Hematopoietic multipotent progenitor cell treated with erythropoietin and hydrocortisone succinate and interleukin-3 and kit ligand, for 4 days (in vitro differentiated cells): ENCODE data around the gene DNAH11.
A peak's percentile ranks its signal among the peaks of the same experiment; 100 is the strongest.
"Not testable (repeated sequence)": the region's sequence is repeated elsewhere in the genome, so short reads cannot be mapped to it uniquely, and the experiment has no call there.

Experiments used
- DNase-seq: peaks from one replicate; pipeline ENCODE4 v3.0.0-alpha.2; 2015

DNAH11 gene

DNA sequence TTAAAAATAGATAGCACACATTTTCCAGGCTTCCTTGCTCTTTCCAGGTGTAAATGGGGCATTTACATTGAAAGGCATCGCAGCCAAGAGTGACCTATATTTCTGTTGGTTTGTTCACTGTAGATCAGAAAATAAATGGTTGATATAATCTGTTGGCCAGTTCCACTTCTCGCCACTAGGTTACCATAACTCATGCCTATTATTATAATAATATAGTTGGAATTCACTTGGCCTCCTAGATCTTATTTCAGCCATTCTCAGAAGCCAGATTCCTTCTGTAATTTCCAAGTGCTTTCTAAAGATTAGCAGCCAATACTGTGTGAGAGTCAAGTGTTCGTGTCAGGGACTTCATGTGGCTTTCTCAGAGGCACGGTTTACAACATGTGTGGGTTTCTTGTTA is 179.5 kb downstream of the DNAH11 start:
- DNase-seq: peak; percentile 1

DNA sequence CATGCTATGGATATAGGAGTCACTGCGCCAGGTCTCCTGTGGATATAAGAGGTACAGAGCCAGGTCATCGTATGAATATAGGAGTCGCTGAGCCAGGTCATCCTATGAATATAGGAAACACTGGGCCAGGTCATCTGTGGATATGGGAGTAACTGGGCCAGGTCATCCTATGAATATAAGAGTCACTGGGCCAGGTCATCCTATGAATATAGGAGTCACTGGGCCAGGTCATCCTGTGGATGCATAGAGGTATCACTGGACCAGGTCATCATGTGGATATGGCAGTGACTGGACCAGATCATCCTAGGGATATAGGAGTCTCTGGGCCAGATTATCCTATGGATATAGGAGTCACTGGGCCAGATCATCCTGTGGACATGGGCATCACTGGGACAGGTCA is 181.7 kb downstream of the DNAH11 start:
- no peak for DNase-seq

DNA sequence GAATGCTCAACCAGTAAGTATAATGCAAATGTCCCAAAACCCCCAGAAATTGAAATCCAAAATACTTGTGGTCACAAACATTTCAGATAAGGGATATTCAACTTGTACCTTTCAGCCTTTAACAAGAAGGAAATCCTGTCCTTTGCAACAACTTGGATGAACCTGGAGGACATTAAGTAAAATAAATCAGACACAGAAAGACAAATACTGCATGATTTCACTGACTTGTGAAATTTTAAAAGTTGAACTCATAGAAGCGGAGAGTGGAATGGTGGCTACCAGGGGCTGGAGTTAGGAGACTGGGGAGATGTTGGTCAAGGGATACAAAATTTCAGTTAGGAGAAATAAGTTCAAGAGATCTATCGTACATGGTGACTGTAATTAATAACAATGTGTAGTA is 187.6 kb downstream of the DNAH11 start:
- DNase-seq: no peak

DNA sequence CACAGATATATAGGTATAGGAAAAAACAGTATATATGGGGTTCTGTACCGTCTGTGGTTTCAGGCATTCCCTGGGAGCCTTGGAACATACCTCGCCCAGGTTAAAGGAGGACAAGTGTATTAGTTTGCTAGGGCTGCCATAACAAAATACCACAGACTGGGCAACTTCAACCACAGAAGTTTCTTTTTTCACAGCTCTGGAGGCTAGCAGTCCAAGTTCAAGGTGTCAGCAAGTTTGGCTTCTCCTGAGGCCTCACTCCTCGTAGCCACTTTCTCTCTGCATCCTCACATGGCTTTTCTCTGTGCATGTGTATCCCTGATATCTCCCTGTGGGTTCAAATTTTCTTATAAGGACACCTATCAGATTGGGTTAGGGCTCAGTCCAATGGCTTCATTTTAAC is 189.1 kb downstream of the DNAH11 start:
- no peak for DNase-seq

DNA sequence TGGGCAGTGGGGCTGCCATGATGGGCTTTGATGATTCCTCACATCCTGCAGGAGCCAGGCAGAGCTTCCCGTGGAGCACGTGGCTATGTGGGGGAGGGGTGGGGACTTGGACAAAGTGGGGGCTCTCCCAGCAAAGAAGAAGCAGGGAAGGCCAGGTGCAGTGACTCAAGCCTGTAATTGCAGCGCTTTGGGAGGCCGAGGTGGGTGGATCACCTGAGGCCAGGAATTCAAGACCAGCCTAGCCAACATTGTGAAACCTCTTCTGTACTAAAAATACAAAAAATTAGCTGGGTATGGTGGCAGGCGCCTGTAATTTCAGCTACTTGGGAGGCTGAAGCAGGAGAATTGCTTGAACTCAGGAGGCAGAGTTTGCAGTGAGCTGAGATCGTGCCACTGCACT is 190.1 kb downstream of the DNAH11 start:
- DNase-seq: not testable (repeated sequence)

DNA sequence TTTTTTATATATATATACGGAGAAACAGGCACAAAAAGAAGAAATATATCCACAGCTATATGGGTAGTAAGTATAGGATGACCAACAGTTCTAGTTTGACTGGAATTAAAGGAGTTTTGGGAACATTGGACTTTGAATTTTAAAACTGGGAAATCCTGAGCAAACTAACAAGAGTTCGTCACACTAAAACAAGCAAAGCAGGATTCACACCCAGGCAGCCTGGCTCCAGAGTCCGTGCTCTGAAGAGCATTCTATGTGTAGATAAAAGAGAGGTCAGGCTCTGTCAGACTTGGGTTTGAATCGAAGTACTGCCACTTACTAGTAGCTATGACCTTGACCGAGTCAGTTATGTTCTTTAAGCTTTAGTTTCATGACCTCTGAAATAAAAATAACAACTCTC is 191.0 kb downstream of the DNAH11 start:
- DNase-seq: no peak

DNA sequence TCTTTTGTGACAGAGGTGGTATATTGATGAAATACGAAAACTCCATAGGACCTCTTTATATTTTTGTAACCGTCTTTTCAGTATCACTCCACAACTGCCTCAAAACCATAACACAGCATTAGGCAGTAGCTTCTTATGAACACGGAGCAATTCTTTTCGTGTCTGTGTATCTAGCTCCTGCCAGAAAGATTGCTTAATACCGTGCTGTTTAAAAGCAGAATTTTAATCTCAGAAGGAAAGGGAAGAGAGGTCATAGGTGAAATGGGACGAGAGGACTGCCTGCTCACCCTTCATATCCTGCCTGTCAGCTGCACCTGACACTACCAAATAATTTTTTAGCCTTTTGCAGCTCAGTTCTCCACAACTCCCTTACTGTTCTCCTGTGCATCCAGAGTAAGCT is 200.7 kb downstream of the DNAH11 start:
- no peak for DNase-seq

DNA sequence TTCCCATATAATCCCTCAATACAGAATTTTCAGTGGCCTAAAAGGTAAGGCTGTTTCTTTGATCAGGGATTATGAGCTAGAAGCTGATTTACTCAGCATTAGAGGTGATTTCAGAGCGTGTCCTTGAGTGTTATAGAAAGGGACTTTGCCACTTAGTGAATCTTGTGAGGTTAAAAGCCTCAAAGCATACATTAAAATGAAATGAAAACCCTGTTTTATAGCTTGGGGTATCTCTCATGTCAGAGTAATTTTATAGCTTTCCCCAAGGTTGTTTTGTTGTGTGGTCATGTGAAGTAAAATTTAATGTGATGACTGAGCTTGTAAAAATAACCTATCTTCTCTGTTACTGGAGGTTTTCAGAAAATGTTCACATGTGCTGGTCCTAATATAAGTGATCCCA is 204.1 kb downstream of the DNAH11 start:
- no peak for DNase-seq

DNA sequence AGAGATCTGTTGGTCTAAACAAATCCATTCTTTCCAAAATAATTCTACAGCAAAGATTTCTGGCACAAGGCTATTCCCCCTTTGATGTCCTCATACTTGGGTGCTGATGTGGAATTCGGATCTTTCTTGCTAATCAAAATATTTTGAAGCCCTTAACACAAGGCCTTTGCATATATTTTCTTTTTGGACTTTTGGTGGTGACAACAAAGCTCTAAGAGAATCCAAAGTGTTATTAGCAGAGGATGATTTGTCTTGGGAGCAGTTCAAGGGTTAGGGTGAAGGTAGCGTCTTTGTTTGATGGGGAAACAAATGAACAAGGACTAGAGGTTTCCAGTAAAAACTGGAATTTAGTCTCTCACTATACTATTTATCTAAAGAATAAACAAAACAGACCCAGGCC is 205.0 kb downstream of the DNAH11 start:
- no peak for DNase-seq

DNA sequence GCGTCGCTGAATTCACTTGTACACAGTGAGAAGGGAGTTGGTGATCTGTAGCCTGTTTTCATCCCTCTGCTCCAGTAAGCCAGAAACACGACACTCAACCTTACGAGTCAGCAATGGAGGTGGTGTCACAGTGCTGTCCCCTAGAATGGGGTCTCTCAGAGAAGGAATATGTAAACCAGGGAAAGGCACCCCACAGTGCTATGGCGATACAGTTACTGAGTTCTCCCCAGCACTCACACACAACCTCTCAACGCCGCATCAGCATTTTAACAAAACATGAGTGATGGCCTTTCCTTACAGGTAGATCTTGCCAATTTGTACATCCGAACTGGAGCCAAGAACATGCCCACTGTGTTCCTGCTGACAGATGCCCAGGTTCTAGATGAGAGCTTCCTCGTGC is 206.5 kb downstream of the DNAH11 start:
- DNase-seq: no peak

DNA sequence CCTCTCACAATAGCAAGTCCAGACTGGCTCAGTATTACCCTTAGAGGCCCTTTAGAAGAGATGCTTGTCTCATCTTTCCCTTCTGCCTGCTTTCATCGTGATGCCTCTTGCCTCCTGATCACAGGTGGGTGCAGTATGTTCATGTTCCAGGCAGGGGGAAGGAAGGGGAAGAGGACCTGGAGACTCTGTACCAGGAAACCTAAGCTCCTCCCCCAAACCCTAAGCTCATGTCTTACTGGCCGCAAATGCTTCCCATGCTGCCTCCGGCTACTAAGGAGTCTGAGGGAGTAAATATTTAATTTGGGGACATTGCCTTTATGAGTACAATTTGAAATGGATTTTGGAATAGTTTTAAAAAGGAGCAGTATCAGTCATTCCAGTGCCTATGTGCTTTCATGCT is 210.2 kb downstream of the DNAH11 start:
- DNase-seq: no peak

DNA sequence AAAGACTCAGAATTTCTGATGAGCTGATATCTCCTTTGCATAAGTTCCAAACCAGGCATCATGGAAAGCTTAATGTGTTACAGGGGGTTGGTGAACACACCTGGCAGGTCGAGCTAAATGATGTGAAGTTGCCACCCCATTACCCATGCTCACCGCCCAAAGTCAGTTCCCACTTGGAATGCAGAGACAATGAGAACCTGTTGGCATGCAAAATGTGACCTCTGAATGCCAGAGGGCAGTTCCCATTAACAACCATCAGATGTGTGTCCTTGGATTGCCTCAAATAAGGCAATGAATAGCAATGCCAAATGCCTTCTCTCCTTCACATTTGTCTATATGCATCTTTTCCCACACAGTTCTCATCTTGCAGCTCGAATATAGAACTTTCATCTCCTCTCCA is 212.1 kb downstream of the DNAH11 start:
- no peak for DNase-seq

DNA sequence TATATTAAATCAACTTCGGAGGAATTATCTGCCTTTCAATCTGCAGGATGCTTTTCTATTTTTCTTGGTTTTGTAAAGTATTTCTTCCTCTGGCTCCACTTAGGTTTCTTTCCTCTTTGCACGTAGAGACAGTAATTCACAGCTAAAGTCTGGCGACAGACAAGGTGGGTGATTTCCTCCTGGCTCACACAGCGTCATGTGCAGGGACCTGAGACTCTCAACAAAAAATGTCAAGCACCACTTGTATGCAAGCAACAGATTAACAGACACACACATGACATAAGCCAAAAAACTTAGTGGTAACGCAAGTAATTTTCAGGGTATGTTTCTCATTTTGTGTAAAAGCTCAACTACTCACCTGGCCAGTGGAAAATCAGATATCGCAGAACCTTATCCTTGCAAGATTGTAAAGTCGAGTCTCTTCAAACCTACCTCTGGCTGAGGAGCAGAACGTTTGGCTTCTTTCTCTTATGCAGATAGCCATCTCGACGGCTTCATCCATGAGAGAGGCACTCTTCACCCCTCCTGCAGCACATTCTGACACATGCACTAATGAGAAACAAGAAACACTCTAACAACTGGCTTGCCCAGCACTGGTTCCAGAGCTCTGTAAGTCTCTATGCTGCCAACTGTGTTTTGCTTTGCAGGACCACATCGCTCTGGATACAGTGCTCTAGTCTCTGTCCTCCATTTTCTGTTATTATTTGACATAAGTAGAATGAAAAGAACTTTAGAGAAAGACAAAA is 214.9 kb downstream of the DNAH11 start:
- no peak for DNase-seq

DNA sequence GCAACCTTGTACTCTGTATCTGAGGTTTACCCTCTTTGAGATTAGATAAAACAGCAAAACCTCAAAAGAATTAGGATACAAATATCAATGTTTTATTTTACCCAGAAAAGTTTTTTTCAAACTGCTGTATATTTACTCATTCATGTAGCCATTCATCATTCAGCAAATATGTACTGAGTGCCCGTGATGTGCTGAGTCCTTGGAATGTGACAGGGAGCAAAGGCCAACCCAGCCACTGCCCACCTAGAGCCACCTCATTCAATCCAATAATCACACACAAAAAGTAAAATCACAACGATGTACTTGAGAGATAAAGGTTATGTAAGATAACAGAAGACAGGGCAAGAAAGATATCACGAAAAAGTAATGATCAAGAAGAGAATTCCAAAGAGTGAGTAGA is 215.4 kb downstream of the DNAH11 start:
- DNase-seq: no peak

DNA sequence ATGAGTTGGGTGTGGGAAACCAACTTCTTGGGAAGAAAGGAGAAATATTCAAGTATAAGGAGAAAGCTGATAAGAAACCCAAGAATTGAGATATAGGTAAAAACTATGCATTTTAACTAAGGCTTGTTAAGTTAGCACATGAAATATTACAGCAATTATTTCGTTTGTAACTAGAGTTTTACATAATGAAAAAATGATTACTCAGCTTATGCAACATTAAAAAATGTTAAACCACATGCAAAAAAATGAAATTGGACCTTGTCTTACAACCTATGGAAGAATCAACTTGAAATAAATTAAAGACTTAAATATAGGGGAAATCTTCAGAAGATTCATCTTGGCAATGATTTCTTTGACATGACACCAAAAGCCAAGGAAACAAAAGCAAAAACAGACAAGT is 219.6 kb downstream of the DNAH11 start:
- DNase-seq: no peak

DNA sequence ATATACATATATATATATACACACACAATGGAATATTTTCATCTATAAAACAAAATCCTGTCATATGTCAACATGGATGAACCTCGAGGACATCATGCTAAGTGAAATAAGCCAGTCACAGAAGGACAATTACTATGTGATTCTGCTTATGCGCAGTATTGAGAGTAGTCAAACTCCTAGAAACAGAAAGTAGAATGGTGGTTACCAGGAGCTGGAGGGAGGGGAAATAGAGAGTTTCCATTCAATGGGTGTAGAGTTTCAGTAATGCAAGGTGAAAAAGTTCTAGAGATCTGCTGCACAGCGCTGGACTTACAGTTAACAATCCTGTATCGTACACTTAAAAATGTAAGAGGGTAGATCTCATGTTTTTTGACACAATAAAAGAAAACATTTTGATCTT is 221.0 kb downstream of the DNAH11 start:
- no peak for DNase-seq

DNA sequence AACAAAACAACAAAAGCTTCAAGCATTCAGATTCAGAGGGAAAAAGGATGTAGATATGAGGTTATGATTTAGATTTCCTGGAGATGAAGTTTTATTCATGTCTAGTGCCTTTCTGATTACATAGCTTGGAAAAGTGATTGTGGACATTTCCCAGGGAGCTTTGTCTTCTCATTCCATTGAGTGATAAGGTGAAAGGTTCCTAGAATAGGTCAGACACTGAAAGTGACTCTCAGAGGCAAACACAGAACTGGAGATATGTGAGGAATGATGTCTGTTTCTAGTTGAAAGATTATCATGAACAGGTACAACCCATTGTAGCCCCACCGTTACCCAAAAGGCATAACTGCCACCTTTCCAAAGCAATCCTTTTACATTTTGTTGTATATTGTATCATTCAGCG is 223.4 kb downstream of the DNAH11 start:
- no peak for DNase-seq

DNA sequence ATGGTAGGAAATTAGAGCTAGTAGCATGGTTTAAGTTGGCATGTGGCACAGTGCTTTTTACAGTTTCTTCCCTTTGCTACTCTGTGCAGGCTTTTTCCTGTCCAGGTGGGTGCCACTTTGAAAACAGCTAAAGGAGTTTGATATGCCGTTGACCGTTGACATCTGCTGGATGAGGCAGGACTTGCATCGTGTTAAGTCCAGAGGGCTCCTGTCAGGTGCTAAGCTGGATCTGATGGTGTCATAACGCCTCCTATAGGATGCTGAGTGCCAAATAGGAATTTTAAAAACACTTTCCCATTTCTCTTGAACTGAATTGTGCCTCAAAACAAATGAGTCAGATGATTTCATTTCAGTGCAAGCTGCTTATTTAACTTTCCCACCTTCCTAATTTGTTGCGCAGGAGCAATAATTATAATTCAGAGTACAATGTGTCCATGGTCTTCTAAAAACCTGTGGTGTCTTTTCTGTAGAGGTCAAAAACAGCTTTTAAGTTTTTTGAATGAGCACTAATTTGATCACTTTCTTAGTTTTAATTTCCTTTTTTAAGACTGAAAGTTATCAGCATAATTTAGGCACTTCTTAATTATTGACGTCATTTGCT is 224.6 kb downstream of the DNAH11 start:
- DNase-seq: peak; percentile 82

DNA sequence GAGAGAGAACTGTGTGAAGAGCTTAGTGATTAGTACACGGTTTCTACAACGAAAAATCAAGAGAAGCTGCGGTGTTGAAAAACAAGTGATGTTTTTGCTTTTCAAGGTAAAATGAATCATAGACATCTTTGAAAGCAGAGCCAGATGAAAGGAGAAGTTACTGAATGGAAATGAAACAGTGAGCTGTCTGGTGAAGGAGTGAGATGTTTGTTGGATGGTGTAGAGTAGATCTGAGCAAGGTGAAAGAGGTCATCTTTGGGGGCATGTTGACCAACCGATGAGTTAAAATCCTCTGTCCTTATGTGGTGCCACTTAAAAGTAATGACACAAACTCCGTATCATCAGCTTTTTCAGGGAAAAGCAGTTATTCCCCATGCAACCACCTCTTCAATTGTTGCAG is 225.4 kb downstream of the DNAH11 start:
- no peak for DNase-seq

DNA sequence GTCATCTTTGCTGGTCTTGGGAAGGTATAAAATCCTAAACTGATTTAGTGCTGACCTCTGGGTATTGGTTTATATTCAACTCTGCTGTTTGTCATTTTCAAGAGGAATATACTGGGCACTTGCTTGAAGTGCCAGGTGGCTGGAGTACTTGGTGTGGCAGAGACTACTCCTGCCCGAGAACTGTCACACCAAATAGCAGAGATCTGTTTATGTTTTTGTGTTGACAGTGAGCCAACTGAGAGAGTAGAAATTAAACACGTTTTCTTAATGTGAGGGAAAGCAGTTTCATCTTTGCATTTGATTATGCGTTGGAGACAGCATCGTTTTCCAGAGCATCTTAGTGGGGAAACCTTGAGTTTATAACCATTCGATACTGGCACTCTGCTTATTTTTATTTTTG is 228.4 kb downstream of the DNAH11 start:
- DNase-seq: no peak

DNA sequence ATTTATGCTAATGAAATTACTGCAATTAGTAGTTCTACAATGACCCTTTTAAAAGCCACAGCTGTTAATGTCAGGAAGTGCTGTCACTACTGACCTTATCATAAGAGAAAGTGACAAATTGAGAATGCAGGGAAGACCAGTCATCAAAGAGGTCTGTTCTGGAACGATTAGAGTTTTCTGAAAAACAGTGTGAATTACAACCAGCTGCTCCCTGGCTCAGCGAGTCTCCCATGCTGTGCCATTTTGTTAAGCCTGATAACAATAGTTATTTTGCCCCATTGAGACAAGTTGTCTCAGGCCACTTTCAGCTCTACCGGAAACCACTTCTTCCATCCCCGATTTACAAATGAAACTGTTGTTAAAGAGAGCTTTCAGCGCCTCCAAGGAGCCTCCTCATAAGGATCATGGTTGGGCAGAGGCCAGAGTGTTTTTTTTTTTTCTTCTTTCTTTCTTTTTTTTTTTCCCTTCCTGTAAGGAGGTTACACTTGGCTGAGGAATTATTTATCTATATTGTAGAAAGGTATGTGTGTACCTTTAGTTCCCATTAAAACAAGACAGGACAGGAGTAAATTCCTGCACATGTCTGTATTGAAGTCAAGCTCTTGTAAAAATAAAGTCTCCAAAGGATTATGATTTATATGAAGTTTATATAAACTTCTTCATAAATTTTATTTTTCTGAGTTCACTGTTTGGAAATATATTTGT is 229.2 kb downstream of the DNAH11 start:
- peak; percentile 89 for DNase-seq

DNA sequence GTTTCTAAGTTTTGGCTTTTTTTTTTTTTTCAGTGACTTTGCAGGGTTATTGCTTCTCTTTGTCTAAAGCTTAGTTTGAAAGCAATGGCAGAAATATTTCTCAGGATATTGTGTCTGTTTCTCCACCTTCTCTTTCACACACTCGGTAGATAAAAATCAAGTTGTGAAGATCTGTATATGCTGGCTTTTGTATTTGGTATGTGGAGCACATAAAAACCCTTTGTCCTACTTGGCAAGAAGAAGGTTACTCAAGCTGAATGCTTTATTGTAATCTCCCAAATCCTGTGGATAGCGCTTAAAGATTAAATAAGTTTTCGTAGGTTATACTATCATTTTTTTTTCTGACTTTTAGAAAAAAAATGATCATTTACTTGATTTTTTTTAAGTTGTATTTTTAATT is 230.5 kb downstream of the DNAH11 start:
- DNase-seq: no peak

DNA sequence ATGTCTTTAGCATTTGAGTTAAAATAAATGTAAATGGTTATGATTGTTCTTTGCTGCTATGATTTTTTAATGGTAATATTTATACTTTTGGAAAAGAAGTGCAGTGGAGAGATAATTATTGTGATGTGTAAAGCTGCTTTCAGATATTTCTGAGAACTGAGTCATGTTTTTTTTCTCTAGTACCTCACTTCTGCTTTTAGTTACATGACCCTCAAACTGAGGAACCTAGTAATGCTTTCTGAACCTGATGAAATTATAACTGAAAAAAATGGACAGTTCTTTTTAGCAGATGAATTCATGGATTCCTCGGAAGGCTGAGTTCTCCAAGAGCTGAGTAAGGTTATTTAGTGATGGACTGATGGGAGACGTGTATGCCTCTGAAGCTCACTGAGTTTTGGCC is 235.1 kb downstream of the DNAH11 start:
- peak; percentile 47 for DNase-seq

DNA sequence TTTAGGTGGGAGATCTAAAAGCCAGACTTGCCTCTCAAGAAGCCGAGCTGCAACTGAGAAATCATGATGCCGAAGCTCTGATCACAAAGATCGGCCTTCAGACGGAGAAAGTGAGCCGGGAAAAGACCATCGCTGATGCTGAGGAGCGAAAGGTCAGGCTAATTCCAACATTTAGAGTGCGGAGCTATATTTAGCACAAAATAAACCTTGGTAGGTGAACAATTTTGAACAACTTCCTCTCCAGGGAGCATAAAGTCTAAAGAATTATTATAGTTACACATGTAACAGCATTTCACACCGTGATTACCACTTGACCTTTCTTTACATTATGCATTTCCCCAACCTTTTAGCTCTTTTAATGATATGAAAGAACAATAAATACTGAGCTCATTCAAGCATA is 236.1 kb downstream of the DNAH11 start:
- DNase-seq: no peak

DNA sequence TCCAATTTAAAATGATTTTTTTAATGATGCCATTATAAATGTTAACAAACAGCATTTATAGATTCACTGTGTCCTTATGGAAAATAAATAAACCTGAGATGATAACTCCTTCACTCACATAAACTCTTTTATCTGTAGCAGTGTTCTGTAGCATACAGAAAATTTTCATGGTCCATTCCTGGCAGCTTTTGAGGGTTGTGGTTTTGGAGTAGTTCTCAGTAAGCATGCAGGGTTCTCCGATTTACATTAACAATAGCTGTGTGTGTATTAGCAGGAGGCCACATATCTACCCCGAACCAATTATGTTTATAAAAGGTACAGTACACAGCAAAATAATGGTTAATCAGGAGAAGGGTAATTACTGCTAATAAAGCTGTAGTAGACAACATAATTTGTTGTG is 240.2 kb downstream of the DNAH11 start:
- peak; percentile 7 for DNase-seq
